HG03342 (cell line): ENCODE data around the gene MYORG.

Experiments
- ATAC-seq: cut with Tn5 transposase; IDR thresholded peaks from one replicate; pipeline ENCODE4 v1.9.1; 2021; ENCODE audit warnings: mild to moderate bottlenecking, moderate library complexity; ENCODE audit not compliant: unreplicated experiment

MYORG gene

GRCh38 chr9:34376596-34377403 is at the start of gene MYORG:
Gene MYORG, minus strand, starts transcription at chr9:34376898. Its CDS starts 3,955 bp downstream, at chr9:34372943.
- peak; percentile 87 for ATAC-seq

GRCh38 chr9:34419716-34420504 is 43.2 kb upstream of the MYORG start:
- ATAC-seq, result no peak

GRCh38 chr9:34417734-34418133 is 41.0 kb upstream of the MYORG start:
- no peak for ATAC-seq

GRCh38 chr9:34413231-34413852 is 36.6 kb upstream of the MYORG start:
- ATAC-seq, result no peak

DNA sequence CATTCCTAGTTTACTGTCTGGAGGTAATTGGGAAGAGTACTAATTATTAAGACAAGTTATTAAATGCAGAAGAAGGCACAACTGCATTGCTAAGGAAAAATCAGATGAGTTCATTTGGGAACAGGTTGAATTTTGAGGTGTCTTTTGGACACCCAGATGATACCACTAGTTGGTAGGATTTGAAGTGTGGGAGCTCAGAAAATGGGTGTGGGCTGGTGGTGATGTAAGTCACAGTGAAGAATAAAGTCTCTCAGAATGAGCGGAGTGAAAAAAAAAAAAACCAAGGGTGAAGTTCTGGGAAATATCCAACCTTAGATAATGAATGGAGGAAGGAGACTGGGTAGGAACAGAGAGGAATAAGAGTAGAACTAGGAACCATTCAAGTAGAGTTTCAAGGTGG is 35.6 kb upstream of the MYORG start:
- ATAC-seq, result no peak

- no peak for ATAC-seq
Observed at GRCh38 chr9:34409154-34409553, 32.5 kb upstream of the MYORG start.

DNA sequence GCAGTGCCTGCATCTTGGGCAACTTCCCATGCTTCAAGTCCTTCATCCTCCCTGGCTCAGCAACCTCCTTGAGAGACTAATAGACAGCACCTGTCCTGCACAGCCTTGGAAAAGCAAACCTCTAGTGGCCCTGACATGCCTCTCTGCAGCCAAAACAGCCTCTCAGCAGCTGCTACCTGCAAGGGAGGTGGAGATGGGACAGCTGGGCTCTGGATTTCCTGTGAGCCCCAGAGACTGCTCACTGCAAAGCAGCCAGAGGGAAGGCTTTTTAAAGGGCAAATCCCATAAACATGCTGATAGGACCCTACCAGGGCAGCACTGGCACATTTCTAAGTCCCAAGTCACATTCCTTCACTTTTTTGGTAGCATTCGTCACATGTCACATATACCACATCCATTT is 31.5 kb upstream of the MYORG start:
- ATAC-seq, result no peak

- ATAC-seq, result no peak
Observed at GRCh38 chr9:34406219-34406618, 29.5 kb upstream of the MYORG start.

DNA sequence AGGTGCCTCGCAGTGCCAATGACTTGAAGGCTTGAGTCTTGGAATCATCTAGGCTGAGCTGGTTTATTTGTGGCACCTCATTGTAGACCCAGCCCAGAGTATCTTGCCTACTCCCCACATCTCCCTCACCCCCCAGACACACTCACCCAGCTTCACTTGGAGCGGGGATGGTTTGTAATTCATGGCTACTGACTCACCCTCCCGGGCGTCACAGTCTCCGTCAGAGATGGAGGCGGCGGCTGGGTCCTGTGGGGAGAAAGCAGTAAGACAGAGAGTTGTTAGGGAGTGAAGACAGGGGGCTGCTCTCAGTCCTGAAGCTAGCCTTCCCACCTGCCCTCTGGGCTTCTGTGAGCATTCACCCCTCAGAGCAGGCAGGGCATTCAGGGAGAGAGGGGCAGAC is 29.0 kb upstream of the MYORG start:
- no peak for ATAC-seq

- ATAC-seq, result no peak
Observed at GRCh38 chr9:34403554-34404380, 27.1 kb upstream of the MYORG start.

DNA sequence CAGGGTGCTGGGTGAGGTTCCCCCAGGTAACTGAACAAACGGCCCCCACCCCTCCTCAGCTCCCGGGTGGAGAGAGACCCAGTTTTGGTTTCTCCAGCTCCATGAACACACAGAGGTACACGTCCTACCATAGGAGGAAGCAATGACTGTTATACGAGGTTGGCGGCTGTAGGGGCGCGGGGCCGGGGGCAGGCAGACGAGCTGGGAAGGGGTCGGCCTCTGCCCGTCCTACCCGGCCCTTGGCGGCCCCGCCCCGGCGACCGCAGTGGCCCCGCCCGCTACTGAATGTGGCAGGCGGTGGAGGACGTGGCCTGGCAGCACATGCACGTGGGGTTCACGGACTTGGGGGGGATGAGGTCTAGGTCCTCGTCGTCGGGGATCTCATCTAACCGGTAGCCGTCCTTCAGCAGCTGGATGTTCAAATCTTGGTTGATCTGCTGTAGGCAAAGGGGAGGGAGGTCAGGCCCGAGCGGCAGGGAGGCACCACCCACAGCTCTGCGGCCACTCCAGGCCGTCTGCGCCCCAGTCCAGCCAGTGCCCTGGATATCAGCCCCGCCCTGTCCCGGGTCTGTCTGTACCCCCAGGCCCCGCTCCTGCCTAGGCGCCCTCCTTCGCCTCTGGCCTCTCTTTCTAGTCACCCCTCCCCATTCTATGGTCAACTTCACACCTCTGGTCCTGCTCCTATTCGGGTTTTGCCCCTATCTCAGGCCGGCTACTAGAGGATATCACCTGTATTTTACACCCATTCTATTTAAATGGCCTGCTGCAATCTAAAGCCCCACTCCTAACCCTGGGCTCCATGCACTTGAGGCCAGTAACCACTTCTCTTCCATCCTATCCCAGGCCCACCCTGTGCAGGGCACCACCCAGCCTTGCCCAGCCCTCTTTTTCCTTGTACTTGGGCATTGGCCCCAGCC is 24.2 kb upstream of the MYORG start:
- ATAC-seq, result no peak

GRCh38 chr9:34400275-34400674 is 23.6 kb upstream of the MYORG start:
- no peak for ATAC-seq

- no peak for ATAC-seq
Observed at GRCh38 chr9:34399729-34400128, 23.0 kb upstream of the MYORG start.

GRCh38 chr9:34398875-34399274 is 22.2 kb upstream of the MYORG start:
- ATAC-seq, result no peak

- no peak for ATAC-seq
Observed at GRCh38 chr9:34396276-34397214, 19.8 kb upstream of the MYORG start.

- ATAC-seq, result no peak
Observed at GRCh38 chr9:34392511-34392910, 15.8 kb upstream of the MYORG start.

GRCh38 chr9:34387239-34387638 is 10.5 kb upstream of the MYORG start:
- no peak for ATAC-seq

GRCh38 chr9:34386656-34387055 is 10.0 kb upstream of the MYORG start:
- no peak for ATAC-seq
